Measurements from ENCODE around the gene ZFP36L2.

Gene ZFP36L2

GRCh38 chr2:43226558-43226954, at the start of gene ZFP36L2:
ZFP36L2 (minus strand) TSS chr2:43226606; CDS start chr2:43226315, 291 bp downstream.
- peak; percentile 78 to 80 for ATAC-seq

- ATAC-seq: no peak
Measured at GRCh38 chr2:43274721-43275120, 48.3 kb upstream of the ZFP36L2 start.

GRCh38 chr2:43274055-43274454, 47.6 kb upstream of the ZFP36L2 start:
- ATAC-seq: no peak

- peak in 1 of 2 donors; percentile 58 for ATAC-seq
Measured at GRCh38 chr2:43273529-43273928, 47.1 kb upstream of the ZFP36L2 start.

- ATAC-seq: no peak
Measured at GRCh38 chr2:43270930-43271615, 44.7 kb upstream of the ZFP36L2 start.

GRCh38 chr2:43270461-43270860, 44.1 kb upstream of the ZFP36L2 start:
- no peak for ATAC-seq

- ATAC-seq: no peak
Measured at GRCh38 chr2:43269706-43270105, 43.3 kb upstream of the ZFP36L2 start.

- no peak for ATAC-seq
Measured at GRCh38 chr2:43269074-43269572, 42.7 kb upstream of the ZFP36L2 start.

- no peak for ATAC-seq
Measured at GRCh38 chr2:43268066-43268953, 41.9 kb upstream of the ZFP36L2 start.

- no peak for ATAC-seq
Measured at GRCh38 chr2:43267381-43267780, 41.0 kb upstream of the ZFP36L2 start.

GRCh38 chr2:43266711-43267111, 40.3 kb upstream of the ZFP36L2 start:
- ATAC-seq: no peak

- no peak for ATAC-seq
Measured at GRCh38 chr2:43265421-43265820, 39.0 kb upstream of the ZFP36L2 start.

GRCh38 chr2:43265001-43265400, 38.6 kb upstream of the ZFP36L2 start:
- ATAC-seq: no peak

GRCh38 chr2:43262951-43263350, 36.5 kb upstream of the ZFP36L2 start:
- no peak for ATAC-seq

- ATAC-seq: no peak
Measured at GRCh38 chr2:43262239-43262638, 35.8 kb upstream of the ZFP36L2 start.

GRCh38 chr2:43259512-43259911, 33.1 kb upstream of the ZFP36L2 start:
- no peak for ATAC-seq

- ATAC-seq: no peak
Measured at GRCh38 chr2:43258547-43259156, 32.2 kb upstream of the ZFP36L2 start.

GRCh38 chr2:43255296-43255910, 29.0 kb upstream of the ZFP36L2 start:
- ATAC-seq: no peak

GRCh38 chr2:43254331-43254730, 27.9 kb upstream of the ZFP36L2 start:
- no peak for ATAC-seq

GRCh38 chr2:43251171-43251731, 24.8 kb upstream of the ZFP36L2 start:
- no peak for ATAC-seq

- ATAC-seq: no peak
Measured at GRCh38 chr2:43250015-43250414, 23.6 kb upstream of the ZFP36L2 start.

GRCh38 chr2:43248621-43249020, 22.2 kb upstream of the ZFP36L2 start:
- ATAC-seq: no peak

- no peak for ATAC-seq
Measured at GRCh38 chr2:43246641-43247040, 20.2 kb upstream of the ZFP36L2 start.

Data from activated CD4-positive, CD25-positive, alpha-beta regulatory T cell treated with anti-CD3 and anti-CD28 coated beads, Interleukin-2, amount 50 U/mL, for 24 hours (primary cell).